Cerebellar nuclear complex (tissue), 1 donor: ENCODE measurements around the gene UGP2.
"Not testable (repeated sequence)": the region's sequence is repeated elsewhere in the genome, so short reads cannot be mapped to it uniquely, and the experiment has no call there.

Experiments
- DNase-seq, 2 experiments: peaks; one replicate each; lab custom pipeline; 2025; lab: John Stamatoyannopoulos, UW

UGP2 gene

DNA sequence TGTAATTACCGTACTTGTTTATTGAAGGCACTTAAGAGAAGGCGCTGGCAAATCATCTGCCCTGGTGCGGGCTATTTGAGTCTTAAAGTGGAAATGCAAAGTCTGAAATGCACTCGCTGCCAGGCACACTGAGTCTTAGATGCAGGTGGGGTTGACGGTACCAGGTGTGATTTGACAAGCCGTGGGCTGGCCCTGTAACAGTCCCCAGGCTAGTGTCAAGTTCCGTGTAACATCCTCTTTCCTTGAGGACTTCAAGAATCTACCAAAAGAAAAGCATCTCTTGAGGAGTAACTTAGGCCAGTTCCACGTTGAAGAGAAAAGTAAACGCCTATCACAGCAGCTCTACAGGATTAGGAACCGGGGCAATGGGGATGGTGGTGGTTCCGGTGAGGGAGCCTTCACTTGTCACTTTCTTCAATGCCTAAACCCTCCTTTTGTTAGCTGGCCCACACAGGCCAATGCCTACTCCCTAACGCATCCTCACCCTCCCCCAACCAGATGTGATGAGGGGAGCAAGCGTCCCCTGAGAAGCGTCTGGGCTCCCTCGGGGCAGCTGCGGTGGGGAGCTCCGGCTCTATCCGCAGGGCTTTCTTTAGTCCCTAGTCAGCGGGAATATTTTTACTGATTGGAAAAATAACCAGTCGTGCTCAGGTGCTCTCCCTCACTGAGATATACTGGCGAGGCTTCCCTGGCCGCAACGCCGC is 1.5 kb upstream of the UGP2 start:
- DNase-seq: no peak

DNA sequence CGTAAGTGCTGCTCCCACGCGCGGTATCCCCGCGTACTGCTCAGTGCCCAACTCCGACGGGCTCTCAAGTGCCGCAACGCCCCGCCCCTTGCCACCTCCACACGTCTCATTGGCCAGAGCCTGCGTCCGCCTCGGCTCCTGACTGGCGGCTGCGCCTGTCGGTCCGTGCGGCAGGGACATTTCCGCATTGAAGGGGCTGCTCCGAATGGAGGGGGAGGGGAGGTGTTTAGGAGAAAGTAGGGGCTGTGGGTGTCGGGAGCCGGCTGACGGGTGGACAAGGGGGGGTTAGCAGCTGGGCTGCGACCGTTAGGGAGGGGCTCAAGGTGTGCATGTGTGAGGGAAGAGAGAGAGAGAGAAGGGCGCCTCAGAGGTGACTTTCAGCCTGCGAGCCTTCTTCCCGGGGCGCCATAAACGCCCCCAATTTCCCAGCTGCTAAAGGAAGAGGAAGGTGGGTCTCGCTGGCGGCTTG is 877 bp upstream of the UGP2 start:
- peak; percentile 83 to 87 for DNase-seq

DNA sequence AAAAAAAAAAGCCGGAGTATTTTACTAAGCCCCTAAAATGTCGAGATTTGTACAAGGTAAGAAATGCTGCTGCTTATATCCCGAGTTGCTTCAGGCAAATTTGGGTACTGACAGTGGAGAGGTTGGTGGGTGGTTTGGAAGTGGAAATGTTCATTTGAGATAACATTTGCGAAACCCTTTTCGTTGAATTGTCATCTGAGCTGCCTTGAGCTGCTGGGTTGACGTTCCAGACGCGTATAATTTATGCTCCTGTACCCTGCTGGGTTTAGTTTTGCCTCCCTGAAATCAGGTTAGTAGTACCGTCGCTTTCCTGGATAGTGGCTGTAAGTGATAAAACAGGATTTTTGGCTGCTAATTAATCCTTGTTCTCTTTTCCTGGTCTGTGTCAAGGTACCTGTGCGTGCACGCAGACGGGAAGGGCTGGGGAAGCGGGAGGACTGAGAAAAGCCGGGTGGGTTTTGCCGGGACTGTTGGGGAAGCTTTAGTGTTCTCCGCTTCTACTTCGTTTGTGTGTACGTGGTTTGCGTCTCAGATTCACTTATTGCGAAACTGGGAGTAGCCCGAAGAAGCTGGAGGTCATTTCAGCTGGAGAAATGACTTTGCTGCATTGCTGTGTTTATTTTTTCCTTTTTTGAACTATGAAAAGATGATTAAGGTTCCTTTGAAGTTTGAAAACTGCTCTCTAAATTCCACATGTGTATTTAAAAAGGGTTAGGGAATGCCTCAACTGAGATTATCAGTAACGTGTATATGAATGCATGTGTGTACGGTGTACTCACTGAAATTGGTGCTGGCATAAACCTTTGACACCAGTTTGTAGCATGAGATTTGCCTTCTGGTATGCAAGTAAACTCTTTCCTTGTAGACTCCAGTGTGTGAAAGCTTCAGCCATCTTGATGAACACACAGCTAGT is 709 bp downstream of the UGP2 start:
- DNase-seq: no peak

DNA sequence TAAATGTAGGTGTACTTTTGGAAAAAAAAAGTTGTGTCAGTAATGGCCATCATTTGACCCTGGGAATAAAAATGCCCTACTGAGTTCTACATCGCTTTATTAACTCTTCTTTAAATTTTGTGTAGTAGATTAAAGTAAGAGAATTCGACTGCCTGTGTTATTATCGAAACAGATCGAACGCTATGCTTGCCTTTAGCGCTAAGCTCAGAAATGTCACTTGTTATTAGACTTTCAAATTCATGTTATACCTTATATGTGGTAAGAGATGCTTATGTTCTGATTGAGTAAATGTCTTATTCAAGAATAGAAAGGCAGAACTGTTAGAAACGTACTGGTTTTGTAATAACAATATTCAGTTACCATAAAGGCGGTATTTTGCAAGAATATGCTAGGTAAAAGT is 1.4 kb downstream of the UGP2 start:
- DNase-seq: no peak

DNA sequence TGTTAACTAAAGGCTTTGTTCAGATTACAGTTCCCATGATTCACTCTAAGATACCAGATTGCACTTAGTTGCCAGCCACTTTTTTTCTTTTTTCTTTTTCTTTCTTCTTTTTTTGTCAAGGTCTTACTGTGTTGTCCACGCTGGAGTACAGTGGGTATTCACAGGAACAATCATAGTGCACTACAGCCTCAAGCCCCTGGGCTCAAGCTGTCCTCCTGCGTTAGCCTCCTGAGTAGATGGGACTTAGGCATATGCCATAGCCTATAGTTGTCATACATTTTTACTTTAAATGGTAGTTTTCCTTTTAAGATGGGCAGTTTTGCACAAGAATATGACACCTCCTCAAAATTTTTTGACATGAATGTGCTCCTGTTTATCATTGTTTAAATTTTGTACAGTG is 2.1 kb downstream of the UGP2 start:
- no peak for DNase-seq

DNA sequence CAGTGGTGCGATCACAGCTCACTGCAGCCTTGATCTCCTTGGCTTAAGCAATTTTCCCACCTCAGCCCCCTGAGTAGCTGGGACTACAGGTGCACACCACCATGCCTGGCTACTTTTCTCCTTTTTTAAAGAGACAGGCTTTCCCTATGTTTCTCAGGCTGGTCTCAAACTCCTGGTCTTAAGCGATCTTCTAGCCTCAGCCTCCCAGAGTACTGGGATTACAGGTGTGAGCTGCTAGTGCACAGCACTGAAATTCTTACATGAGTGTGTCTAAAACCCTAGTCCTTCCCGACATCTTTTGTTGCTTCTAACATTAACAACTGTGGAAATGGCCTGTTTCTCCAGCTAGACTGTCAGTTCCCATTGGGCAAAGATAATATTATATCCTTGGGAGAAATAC is 2.9 kb downstream of the UGP2 start:
- no peak for DNase-seq

DNA sequence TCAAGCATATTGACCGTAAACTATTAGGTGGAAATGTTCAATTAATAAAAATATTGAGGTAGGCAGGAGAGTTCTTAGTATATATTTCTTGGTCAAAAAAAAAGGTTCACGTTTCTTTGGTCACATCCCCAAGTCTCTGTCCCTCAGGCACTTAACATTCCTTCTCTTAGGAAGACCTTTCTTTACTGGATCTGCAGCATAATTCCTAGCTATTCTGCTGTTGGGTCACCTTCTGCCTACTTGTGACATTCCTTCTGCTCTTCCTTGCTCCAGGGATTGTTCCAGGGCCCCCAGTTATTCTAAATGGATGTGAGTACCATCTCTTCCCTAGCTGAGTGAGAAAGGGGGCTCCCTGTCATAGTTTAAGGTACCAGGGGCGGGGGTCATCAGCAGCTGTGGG is 4.2 kb downstream of the UGP2 start:
- no peak for DNase-seq

DNA sequence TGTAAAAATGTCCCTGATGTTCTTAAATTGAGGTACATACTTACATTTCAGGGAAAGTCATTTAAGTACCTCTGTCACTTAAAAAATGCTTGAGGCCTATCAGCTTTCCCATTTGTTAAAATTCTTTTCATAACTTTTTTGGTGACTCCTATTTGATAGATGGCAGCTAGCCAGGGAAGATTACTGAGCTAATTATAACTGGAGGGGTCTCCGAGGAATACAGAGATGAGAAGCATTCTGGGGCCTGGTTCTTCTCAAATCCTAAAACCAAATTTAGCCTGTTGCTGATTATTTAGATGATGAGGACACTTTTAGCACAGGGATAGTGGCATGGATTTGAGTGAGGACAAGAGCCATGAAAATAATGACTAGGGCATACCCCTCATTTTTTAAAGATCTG is 4.8 kb downstream of the UGP2 start:
- DNase-seq: no peak

DNA sequence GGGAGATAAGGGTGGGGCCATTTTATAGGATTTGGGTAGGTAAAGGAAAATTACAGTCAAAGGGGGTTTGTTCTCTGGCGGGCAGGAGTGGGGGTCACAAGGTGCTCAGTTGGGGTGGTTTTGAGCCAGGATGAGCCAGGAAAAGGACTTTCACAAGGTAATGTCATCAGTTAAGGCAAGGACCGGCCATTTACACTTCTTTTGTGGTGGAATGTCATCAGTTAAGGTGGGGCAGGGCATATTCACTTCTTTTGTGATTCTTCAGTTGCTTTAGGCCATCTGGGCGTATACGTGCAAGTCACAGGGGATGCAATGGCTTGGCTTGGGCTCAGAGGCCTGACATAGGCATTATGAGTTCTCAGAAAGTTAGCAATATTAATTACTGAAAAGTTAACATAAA is 5.9 kb downstream of the UGP2 start:
- not testable (repeated sequence) for DNase-seq

DNA sequence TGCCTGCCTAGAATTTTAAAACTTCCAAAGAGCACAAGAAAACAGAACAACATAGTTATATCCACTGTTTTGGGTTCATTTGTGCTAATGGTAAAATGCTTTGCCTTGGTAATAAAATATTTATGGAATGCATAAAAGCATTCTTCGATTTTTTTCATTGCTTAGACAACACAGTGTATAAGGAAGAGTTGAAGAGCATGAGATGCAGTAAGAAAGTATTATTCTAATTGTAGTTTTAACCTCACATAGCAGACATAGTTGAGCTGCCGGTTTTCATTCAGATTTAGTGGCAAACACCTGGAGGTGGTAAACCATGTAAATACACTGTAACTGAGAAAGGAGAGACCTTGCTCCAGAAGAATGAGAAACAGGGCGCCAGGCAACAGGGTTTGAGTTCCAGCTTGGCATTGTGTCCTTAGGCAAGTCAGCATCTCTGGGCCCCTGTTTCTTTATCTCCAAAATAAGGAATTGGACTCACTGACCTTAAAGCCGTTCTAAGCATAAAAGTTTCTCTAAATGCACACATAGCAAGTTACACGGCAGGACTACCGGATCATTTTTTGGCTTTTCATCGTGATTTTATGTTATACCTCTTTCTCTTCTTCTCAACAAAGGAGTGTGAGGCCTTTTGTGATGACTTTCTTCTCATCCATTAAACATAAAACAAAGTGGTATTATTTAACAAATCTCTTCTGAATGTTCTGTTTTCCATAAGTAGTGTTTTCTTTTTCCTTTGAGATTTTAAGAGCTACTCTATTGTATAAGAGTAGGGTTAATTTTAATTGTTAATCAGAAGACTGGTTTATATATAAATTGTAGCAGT is 7.9 kb downstream of the UGP2 start:
- no peak for DNase-seq

DNA sequence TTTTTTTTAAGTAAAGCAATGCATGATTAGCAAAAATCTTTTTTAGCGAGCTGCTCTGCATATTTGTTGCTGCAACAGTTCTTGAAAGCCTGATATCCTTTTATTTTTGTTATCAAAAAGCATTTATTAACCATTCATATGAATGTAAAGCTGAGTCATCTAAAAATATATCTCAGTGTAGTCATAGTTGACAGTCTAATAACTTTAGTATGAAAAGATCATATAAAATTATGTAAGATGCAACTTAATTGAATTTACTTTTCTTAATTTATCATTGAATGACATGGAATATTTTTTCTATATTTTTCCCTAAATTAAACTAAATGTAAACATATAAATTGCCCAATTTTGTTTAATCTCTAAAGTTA is 8.5 kb downstream of the UGP2 start:
- DNase-seq: no peak

DNA sequence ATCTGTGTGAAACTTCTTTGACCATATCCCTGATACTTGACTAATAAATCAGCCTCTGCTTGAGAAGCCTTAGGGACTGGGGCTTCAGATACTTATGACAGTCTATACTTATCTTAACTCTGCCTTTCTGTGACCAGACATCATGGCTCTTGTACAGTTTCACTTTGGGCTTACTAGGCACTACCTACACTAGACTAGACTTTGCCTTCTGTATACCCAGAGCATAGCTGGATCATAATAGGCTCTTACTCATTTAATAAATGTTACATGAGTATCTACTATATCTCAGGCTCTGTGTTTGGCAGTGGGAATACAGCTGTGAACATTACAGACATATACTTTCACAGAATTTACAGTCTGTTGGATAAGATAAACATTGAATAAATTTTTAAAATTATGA is 9.0 kb downstream of the UGP2 start:
- DNase-seq: no peak

DNA sequence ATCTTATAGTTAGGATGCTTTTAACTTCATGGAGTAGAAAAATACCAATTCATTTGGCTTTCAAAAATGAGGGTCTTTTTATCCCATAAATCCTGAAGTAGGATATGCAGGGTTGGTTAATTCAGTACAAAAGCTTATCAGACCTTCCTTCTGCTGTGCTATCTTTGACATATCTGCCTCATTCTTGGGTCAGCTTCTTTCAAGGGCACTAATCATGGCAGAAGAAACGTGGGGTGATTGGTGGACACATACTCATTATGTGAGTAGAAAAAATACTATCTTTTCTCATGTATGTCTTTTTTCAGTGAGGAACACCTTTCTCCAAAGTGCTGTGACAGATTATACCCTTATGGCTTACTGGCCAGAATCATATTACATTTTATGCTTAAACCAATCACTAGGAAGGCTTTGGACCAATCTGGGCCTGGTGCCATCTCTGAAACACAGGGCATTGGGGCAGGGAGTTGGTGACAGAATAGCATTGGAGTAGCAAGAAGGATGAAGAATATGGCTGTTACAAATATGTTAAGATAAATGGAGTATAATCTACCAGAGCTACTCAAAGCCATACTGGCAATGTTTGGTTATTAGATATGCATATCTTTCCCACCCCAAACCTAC is 10.1 kb downstream of the UGP2 start:
- no peak for DNase-seq

DNA sequence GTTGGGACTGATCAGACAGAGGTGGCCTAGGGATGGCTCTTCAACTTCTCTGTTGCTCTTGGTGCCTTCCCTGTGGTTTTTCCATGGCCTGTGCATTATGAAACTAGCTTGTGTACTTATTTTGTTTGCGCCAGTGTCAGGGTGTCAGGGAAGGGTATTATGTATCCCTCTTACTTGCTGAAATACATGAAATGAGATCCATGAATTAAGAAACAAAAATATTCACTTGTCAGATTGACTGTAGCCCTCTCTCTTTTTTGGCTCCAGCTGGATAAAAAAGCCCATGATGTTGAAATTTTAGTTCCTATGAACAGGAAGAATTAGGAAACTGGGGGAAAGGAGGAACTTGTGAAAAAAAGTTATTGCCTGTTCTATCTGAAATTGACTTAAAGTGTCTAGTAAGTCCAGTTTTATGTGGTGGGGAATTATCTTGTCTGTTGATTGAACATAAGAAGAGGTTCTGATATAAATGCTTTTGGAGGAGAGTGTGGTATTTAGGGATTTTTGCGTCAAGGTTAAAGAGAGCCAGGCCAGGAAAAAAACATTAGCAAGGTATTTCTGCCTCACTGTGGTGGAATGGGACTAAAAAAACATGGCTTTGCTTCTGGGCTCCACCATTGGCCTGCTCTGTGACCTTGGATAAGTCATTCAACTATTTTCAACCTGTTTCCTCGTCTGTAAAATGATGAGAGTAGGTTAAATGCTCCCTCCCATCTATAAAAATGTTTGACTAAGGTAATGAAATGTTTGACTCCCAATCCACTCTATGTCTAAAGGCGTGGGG is 12.0 kb downstream of the UGP2 start:
- DNase-seq: no peak

DNA sequence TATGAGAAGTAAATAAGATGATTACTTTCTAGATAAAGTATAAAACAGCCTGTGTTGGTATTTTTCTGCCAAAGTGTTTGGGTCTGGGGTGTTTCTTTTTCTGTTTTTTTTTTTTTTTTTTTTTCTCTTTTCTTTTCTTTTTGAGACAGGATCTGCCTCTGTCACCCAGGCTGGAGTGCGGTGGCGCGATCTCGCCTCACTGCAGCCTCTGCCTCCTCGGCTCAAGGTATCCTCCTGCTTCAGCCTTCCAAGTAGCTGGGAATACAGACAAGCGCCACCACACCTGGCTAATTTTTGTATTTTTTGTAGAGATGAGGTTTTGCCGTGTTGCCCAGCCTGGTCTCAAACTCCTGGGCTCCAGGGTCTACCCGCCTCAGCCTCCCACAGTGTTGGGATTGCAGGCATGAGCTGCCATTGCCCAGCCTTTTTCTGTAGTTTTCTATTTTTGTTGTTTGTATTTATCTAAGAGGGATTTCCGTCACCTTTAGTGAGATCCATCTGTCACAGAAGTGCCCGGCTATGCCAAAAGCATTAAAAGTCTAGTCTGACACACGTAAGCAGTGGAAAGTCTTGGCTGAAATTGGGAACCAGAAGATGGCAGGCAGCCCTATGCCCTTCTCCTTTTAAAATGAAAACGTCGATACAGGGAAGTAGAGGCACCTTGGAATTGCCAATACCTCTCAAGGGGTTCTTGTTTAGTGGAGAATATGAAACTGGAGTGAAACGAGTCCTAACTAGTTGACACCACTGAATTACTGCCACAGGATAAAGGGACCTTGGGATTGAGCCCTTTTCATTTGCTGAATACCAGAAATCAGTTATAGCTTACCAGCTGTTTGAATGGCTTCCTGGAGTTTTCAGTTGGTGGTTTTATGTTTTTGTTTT is 14.0 kb downstream of the UGP2 start:
- no peak for DNase-seq

DNA sequence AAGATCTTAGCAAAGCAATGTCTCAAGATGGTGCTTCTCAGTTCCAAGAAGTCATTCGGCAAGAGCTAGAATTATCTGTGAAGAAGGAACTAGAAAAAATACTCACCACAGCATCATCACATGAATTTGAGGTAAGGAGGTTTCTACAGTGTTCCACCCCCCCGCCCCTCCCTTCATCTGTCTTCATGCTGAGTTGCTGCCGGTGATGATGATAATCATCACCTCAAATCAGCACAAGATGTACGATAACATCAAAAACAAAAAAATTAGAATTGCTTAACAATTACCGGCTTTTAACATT is 14.6 kb downstream of the UGP2 start:
- no peak for DNase-seq

DNA sequence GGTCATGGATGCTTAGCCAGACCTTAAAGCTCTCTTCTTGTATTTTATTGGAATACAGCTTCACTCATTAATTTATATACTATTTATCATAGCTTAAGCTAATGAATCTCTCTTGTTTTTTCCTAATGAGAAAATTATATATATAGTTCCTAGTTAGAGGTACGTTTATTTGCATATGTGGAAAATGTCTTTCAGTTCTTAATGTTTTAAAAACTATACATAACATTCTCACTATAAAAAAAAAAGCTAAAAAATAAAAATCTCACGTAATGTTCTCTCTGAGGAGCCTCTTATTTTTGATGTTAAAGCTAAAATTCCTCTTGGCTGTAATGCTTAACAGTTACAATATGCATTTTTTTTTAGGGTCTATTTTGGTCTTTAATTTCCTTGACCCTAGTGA is 16.6 kb downstream of the UGP2 start:
- DNase-seq: no peak

DNA sequence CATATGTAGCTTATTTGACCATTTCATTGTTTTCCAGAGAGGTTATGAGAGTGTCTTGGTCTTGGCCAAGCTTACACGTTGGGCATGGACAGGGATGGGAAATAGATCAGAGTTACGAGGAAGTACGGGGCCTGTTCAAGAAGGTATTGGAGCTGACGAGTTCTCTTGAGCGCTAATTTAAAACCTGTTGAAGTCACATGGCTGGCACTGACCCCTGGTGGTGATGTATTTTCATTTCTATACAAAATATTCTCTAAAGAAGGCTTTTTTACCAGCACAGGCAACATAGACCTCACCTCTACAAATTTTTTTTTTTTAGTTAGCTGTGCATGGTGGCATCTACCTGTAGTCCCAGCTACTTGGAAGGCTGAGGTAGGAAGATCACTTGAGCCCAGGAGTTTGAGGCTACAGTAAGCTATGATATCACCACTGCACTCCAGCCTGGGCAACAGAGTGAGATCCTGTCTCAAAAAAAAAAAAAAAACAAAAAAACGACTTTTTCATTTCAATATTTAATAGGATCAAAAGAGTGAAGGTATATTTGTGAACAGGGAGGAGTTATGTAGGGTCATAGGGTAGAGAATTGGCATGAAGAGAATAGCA is 19.6 kb downstream of the UGP2 start:
- DNase-seq: no peak

DNA sequence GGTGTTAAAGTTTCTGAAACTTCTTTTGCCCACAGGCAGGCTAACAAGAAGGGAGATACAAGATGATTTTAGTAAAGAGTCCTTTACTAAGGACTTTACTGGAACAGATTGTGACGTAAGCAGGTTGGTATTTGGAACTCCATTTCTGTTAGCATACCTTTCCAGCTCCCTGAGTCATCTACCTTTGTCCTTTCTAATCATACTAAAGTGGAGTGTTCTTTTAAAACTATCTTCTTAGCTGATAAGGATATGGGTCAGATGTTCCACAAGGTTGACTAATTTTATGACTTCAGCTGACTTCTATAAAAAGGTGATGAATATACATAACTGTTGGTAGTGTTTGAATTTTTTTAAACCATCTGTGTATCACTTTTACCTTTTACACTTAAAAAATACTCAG is 21.1 kb downstream of the UGP2 start:
- DNase-seq: no peak

DNA sequence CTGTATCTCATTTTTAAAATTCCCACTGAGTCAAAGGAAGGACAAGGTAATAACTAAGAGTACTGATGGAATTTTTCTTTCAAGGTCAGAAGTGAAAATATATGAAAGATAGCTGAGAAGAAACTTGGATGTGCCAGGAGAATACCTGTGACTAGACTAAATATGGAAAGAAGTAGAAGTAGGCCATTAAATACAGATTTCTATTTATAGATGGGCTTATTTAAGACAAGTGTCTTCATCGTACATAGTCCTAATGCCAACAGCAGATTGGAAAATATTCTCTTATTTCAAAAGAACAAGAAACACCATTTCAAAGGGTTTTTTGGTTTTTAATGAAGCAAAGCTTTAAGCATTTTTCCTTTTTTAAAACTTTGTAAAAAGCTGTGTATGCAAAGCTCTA is 22.0 kb downstream of the UGP2 start:
- no peak for DNase-seq
